ENCODE results near the gene MYADM. TPM values are rescaled to one million over a fixed set of nuclear protein-coding genes. Genes with fewer than 3 reads are reported as not detected.

The MYADM gene
- total and polyA plus RNA-seq, 2 of the 13 experiments (the other 11 are each of a cell fraction or from before 2014, with no cell fraction given), result 19.9 to 38.1 TPM

GRCh38 chr19:53865918-53866864, 1.5 kb upstream of the MYADM start (continued):
- 0 out of 2 replicates have a peak, but pooled peaks have one; percentile 40 for TF ChIP-seq ZNF513 (CRISPR knock-in tag; conservative IDR thresholded peaks at IDR 0.05)
- TF ChIP-seq ZHX1 (CRISPR knock-in tag; IDR thresholded peaks at IDR 0.05; ENCODE audit: low read depth), result no peak
- peak; percentile 74 for TF ChIP-seq SKI (IDR thresholded peaks at IDR 0.05; ENCODE audit: partially characterized antibody)
- 0 out of 2 replicates have a peak, but pooled peaks have one; percentile 9 for TF ChIP-seq NFYC (CRISPR knock-in tag; IDR thresholded peaks at IDR 0.05)
- peak; percentile 75 for TF ChIP-seq POLR2AphosphoS5 (IDR thresholded peaks at IDR 0.05; ENCODE audit: low read depth, low read length)
- peak; percentile 73 for TF ChIP-seq MED8 (CRISPR knock-in tag; IDR thresholded peaks at IDR 0.05; ENCODE audit: insufficient replicate concordance)
- TF ChIP-seq MAZ (IDR thresholded peaks at IDR 0.05; ENCODE audit: borderline replicate concordance, low read depth, low read length), result no peak; the same call in 1 of the 2 replicates
- TF ChIP-seq MAZ (CRISPR knock-in tag; IDR thresholded peaks at IDR 0.05; ENCODE audit: low read depth), result peak; percentile 7
- no peak for TF ChIP-seq GZF1 (CRISPR knock-in tag; IDR thresholded peaks at IDR 0.05)
- no peak for TF ChIP-seq ZBTB14 (CRISPR knock-in tag; IDR thresholded peaks at IDR 0.05)
- no peak for TF ChIP-seq LCORL (IDR thresholded peaks at IDR 0.05)
- TF ChIP-seq LCORL (CRISPR knock-in tag; IDR thresholded peaks at IDR 0.05), result peak; percentile 70; the same call in 1 of the 2 replicates
- no peak for TF ChIP-seq ZKSCAN8 (CRISPR knock-in tag; IDR thresholded peaks at IDR 0.05; ENCODE audit: borderline replicate concordance)
- no peak for TF ChIP-seq NFIB (CRISPR knock-in tag; IDR thresholded peaks at IDR 0.05; ENCODE audit: borderline replicate concordance)
- TF ChIP-seq MBNL3 (CRISPR knock-in tag; conservative IDR thresholded peaks at IDR 0.05), result no peak

Measured in HepG2 (cell line).